Left renal cortex interstitium (tissue), 4 donors: ENCODE measurements around the gene VSTM2L. TPM values are rescaled to one million over a fixed set of nuclear protein-coding genes. Genes with fewer than 3 reads are reported as not detected.

Source experiments
- DNase-seq, 4 donors: peaks; one replicate each; pipeline ENCODE4 v3.0.0-alpha.2; 2013; ENCODE audit warnings: low read depth in 4 of 4, low spot score in 2 of 4, missing footprints in 1 of 4
- polyA plus RNA-seq, 4 donors: library from polyadenylated mRNA; unstranded; fragments of 120-200 nt; gene quantifications; one replicate each; pipeline ENCODE4 v1.2.1, GENCODE V29; 2013; ENCODE audit not compliant: insufficient read length in 4 of 4

Gene VSTM2L
- polyA plus RNA-seq, 4 donors, result 1.8 to 2.9 (median 2.1) TPM

DNA sequence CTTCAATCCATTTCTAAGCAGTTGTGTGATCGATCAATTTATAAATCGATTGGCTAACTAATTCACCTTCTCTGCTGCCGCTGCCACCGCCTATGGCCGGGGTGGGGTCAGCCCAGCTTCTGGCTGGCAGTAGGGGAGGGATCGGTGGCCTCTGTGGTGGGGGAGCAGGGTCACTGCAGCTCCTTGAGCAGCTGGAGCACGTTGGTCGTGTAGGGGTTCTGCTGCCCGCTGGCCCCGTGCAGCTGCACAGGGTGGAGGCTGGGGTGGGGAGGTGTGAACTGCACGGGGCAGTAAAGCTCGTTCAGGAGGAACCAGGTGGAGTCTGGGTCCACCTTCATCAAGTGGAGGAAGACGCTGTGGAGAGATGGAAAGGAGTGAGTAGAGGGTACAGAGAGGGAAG, 80.4 kb downstream of the VSTM2L start:
- no peak for DNase-seq

DNA sequence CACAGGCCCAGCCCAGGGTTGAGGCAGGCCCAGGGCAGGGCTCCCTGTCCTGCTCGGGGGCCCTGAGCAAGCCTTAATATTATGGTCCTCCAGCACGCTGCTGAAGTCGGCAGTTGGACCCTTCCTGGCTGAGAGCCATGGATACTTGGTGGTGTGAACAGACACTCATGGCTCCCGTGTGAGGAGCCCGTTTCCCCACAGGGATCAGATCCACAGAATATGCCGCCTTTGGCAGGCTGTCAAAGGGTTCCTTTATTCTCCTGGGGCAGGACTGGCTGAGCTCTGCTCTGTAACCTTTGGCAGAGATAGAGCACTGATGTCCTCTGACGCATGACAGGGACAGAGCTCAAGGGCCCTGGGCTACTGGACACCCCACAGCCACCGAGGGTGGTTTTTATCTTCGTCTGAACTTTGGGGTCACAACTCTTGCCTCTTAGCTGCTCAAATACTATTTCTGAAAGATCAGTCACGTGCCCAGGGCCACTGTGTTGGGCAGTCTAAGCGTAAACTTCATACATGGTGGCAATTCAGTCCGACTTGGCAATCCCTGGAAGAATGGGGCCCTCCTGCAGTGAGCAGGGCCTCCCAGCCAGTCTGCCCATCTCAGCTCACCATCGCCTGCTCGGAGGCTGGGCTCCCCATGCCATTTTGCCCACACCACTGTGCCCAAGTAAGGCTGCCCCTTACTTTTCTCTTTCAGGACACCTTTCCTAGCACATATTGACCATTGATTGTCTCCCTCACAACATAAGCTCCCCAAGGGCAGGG, 81.3 kb downstream of the VSTM2L start:
- no peak for DNase-seq

DNA sequence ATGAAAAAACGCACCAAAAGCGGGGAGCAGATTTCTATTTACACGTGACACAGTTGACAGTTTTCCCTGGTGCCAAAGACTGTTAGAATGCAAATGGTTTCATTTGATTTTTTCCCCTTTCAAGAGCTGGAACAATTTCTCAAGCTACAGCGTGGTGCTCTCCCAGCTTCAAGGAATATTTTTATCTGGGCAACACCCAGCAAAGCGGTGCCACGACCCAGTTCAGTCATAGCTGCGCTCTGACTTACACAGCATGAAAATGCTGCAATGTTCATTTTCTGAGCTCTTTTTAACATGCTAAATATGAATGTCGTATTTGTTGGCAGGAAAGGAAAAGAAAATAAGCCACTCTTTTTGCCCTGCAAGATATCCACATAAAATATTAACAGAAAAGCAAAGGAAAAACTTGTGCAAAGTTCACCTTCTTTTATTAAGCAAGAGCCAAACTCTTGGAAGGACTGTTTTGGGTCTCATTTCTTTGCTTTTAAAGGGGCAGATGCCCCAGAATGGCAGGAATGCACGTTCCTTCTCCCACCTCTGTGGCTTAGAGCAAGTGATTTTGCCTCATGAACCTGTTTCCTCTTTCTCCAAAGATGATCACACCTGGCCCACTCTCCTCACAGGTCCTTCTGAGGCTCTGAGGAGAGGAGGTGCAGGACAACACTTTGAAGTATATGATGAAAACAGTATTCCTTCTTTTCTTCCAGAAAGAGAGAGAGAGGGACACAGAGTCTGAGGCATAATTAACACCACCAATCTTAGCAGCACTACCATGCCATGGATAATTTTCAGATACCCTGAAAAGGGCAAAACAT, 83.3 kb downstream of the VSTM2L start:
- no peak for DNase-seq

DNA sequence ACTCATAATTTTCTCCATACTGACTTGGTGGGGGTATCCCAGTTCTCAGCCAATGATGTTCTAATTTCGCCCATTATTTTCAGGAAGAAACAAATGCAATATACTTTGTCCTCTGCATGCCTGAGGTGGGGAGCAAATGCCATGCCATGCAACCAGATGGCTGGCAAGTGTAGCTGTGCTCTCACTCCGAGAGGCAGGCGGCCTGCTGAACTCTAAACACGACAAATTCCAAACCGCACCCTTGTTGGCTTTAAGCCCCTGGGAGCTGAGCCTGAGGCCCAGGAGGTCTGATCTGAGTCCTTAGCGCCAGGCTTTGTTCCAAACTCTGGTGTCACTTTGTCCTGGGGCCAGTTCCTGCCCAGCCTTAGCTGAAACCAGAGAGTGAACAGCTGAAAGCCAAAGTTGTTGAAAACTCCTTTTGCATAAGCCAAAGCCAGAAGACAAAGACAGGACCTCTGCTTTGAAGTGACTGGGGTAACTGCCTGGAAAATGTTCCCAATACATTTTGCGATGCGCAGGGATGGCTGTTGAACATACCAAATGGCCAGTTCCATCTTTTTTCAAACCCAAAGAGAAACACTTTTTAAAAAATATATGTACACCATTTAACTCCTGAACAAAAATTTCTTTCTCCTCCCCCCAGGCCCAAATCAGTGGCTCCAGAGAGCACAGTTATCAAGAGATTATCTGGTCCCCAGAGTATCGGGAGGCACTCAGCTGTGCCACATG, 84.1 kb downstream of the VSTM2L start:
- no peak for DNase-seq

DNA sequence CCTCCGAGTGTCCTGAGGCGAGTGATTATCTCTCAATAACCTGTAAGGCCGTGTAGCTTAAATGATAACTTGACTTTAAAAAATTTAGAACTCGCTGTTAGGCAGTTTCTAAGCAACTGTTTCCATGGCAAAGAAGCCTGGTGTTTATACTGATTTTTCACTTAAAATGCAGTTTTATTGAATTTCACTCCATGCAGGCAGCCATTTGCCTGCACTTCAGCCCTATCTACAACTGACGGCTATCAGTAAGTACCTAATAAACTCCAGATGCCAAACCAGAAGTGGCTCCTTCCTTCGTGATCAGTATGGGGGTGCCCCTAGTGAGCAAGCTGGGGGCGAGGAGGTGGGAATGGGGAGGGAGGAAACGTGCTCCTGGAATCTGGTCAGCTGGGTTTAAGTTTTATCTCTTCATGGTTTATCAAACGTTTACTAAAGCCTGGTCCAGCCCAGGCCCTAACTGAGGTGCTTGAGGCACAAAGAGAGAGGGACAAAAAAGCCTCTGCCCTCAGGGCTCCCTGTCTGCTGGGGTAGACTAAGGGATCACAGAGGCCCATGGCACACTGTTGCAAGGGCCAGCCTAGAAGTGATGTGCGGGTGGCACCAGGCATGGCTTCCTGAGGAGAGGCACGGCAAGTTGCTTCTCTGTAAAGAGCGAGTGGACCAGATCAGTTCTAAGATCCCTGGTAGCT, 84.8 kb downstream of the VSTM2L start:
- no peak for DNase-seq

DNA sequence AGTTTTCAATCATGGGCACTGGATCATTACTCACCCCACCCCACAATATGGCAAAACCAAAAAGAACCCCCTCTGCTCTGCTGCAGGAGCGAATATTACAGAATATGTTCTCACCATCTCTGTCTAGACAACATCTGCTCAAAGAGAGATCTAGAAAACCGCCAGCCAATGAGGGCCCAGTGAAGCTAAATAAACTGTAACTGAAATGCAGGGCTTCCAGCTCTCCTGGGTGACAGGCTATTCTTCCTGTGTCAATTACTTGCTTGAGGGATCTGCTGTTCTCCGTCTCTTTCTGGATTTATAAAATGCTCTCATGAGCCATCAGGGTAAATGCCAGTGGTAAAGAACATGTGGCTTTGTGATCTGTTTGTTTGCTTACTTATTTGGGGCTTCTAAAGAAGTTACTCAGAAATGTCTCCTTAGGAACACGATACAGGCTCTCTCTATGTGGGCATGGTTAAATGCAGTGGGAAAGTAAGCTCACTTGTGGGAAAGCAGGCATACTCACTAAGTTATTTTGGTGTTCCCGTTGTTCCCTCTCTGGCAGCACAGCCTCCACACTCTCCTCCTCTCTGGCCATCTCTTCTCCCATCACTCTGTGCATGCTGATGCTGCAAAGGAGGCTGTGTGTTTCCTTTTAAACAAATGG, 85.5 kb downstream of the VSTM2L start:
- no peak for DNase-seq

DNA sequence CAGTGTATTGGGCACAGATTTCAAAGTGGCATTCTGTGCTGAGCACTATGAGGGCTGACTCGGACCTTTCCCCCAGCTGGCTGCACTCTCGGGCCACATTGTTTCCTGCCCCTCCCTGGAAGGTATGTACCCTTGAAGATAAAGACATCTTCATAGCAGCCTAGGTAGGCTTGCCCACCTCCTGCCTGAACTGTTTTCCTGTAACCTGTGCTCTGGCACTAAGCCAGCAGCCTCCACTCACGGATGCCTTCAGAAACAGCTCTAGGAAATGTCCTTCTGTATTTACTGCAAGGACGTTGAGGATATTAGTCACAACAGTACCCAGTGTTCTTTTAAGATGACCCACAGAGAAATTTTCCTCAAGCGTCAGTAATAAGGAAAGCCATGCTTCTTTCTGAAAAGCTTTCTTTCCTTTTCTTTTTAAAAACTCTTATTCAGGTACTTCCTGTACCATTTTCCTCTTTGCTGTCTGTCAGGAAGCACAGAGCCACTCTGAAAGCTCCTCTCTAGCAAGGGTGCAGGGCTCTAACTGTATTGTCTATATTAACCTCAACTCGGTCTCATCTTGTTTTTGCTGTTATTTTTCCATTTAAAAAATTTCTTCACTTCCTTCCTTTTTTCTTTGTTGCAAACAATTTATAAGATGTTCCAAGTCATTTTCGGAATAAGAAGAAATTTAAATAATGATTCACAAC, 86.8 kb downstream of the VSTM2L start:
- no peak for DNase-seq

DNA sequence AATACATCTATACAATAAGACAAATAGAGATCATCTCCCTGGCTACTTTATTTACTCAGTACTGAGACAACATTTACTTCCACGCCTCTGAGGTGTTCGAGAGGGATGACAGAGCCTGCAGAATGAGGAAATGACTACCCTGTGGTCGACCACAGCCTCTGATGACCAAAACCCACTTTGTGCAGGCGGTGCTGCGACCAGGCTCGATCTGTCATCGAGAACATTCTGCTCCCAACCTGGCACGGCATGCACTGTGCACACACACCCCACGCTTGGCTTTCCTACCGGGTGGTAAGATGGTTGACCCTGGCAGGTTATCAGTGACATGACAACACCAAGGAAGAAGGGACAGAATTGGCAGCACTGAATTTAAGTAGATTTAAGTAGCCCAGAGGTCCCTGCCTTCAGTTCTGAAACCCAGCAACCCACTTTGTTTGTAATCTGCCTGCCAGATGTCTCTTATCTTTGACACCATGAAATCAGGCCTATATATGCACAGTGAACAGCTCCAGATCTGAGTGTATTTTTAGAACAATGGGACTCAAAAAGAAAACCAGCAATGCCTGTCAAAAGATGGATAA, 87.7 kb downstream of the VSTM2L start:
- no peak for DNase-seq

DNA sequence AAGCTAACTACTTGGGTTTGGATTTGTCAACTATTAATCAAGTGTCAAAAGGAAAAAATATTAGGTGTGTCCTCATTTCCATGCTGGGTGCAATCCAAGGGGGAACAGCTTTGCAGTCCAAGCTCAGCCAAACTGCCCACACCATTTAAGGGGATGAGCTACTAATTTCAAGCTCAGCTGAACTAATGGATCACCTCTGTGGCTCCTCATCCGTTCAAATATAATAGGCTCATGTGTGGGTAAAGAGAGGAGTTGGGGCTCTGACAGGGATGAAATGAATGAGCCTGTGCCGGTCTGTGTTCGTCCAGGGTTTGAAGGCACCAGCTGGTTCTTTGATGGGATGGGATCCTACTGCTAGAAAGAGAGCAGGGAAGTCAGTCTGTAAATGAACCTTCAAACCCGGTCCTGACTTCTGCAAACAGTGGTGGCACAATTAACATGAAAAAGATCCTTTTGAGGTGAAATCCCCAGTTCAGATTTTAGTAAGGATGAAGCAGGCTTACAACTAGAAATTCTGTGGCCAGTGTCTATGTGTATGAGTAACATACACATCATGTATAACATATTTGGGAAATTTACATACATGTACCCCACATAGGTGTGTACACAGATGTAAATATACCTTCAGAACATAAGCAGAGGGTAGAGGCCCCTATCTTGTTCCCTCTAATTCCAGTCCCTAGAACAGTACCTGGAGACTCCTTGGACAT, 88.4 kb downstream of the VSTM2L start:
- no peak for DNase-seq

DNA sequence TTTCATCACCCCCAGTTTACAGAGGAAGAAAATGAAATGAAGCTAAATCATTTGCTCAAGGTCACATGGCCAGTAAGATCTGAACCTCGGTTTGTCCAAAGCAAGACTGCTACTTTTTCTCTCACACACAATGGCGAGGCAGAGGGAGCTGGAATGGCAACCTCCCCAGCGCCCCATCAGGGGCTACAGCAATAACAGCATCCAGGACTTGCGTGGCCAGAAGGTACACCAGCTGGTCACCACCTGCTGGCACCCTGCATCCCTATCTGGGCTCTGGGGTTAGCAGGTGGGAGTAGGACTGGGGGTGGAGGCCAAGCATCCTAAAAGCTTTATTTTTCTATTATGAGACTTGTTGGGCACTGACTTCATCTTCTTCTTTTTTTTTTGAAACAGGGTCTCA, 89.0 kb downstream of the VSTM2L start:
- no peak for DNase-seq

DNA sequence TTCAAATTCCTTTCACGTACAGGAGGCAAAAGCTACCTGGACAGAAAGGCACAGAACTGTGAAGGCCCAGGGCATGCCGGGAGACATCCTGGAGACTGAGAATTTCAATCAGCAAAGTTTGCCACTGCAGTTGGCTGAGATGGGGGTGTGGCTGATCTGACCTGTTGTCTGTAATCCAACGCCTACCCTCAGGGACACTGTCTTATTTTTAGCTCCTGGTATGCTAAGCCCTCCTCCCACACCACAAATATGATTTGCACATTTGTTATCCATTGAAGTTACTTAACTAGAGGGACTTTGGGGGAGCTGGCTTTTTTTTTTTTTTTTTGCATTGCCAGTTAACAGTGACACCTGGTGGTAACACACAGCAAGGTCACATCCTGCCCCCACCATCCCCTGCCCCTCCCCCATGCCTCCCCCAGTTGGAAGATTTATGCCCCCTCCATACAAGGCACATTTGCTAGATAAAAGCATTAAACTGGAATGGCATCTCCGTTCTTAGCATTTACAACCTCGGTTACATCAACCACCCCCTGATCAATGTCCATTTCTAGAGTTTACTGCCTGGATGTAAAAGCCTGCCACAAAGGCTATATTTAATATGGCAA, 90.0 kb downstream of the VSTM2L start:
- no peak for DNase-seq

DNA sequence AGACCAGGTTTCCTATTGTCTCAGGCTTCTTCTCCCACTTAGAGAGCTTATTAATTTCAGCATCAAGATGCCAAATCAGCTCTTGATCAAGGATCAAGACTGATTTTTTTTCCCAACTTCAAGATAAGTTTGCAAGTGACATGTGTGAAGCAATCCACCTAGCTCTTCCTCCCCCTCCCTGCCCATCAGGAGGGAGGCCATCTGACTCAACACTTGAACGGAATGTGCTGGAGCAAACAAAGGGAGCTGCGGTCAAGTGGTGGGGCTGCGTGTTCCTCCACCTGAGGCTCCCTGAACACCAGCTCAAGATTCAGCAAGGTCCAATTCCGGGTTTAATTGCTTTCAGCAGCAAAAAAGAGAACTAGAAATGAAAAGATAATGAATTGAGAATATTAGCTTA, 91.6 kb downstream of the VSTM2L start:
- DNase-seq, result no peak

Other genes starting within 250 kb of the VSTM2L start
- gene CTNNBL1, start 209.1 kb upstream of the VSTM2L start, polyA plus RNA-seq, result 10 to 100 TPM; 45.6 to 61.5 (median 53.0) TPM
- 10 to 100 TPM; 20.9 to 32.6 (median 28.7) TPM for gene TTI1, start 130.3 kb downstream of the VSTM2L start, polyA plus RNA-seq
- gene RPRD1B, start 130.6 kb downstream of the VSTM2L start, polyA plus RNA-seq, result 10 to 100 TPM; 35.3 to 41.6 (median 37.7) TPM